Ecto neural progenitor cell (in vitro differentiated cells): ENCODE data around the gene CDPF1.
"Not testable (repeated sequence)": the region's sequence is repeated elsewhere in the genome, so short reads cannot be mapped to it uniquely, and the experiment has no call there.

Experiments
- DNase-seq: peaks from one replicate; pipeline ENCODE4 v3.0.0-alpha.2; 2018; ENCODE audit warnings: low spot score

Gene CDPF1

GRCh38 chr22:46224898-46225290 lies 25.2 kb downstream of the CDPF1 start:
- no peak for DNase-seq

- DNase-seq = no peak
These were observed 25.8 kb downstream of the CDPF1 start for GRCh38 chr22:46224044-46224897.

GRCh38 chr22:46220921-46221320 lies 29.2 kb downstream of the CDPF1 start:
- no peak for DNase-seq

- DNase-seq = no peak
These were observed 30.5 kb downstream of the CDPF1 start for GRCh38 chr22:46219636-46220035.

DNA sequence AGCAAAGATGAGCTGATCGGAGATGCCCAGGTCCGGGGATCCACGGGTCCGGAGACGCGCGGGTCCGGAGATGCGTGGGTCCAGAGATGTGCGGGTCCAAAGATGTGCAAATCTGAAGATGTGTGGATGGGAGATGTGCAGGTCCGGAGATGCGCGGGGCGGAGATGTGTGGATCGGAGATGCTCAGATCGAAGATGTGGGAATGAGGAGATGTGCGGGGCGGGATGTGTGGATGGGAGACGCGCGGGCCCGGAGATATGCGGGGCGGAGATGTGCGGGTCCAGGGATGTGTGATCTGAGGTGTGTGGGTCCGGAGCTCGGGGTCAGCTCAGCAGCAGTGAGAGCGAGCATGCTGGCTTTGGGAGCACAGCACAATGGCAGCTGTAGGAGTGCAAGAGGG lies 35.5 kb downstream of the CDPF1 start:
- DNase-seq = no peak

GRCh38 chr22:46214149-46214548 lies 35.9 kb downstream of the CDPF1 start:
- no peak for DNase-seq

GRCh38 chr22:46213052-46213451 lies 37.0 kb downstream of the CDPF1 start:
- no peak for DNase-seq

GRCh38 chr22:46212195-46212594 lies 37.9 kb downstream of the CDPF1 start:
- DNase-seq = no peak

DNA sequence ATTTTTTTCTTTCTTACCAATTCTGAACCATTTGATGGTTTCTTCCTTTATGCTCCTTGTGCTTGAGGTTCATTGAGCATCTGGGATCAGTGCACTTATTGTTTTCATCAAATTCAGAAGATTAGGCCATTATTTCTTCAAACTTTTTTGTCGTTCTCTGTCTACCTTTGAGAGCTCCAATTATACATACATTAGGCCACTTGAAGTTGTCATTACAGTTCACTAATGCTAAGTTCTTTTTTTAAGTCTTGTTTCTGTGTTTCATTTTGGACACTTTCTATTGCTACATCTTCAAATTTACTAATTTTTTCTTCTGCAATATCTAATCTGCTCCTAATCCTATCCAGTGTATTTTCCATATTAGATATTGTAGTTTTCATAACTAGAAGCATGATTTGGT lies 40.8 kb downstream of the CDPF1 start:
- no peak for DNase-seq

DNA sequence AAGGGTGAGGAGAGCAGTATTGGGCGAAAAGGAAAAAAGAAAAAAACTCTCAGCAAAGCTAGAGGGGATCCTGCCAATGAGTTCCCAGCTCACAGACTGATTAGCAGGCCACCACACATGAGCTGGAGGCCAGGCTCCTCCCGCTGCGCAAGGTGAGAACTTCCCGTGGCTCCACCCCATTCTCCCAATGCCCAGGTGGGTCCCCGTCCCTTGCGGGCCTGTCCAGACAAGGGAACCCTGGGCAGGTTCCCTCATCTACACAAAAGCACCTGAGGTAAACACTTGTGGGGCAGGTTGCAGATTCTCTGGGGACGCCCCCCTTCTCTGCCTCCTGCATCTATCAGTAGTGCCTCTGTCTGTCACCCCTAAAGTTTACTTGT lies 46.5 kb downstream of the CDPF1 start:
- DNase-seq = no peak

DNA sequence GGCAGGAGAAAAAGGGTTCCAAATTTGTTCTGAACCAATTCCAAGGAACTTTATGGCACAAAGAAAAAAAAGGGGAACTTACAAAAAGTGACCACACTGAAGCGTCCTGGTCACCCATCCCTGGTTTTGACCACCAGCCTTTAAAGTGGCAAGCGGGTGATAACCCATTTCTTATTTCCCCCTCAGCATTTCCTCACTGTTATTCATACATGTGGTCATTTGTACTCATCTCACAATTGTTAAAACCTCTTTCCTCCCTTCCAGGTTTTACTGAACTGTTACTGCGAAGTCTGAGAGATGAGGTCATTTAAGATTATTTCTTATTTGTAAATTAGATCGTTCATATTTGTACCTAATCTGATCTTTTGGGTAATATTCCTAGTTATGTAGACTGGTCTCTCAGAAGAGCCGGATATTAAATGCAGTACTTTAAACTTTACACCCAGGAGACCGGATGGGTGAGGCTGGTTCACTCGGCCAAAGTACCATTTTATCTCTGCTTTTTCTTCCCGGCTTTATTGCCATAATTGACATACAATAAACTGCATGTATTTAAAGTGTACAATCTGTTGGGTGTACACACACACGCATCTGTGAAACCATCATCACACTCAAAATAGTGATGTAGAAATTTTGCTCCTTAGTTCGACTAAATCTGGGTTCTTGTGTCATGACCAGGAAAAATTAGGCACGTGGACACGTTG lies 47.0 kb downstream of the CDPF1 start:
- DNase-seq = no peak

- no peak for DNase-seq
These were observed 48.9 kb downstream of the CDPF1 start for GRCh38 chr22:46201059-46201757.

GRCh38 chr22:46198806-46199205 lies 51.3 kb downstream of the CDPF1 start:
- not testable (repeated sequence) for DNase-seq

DNA sequence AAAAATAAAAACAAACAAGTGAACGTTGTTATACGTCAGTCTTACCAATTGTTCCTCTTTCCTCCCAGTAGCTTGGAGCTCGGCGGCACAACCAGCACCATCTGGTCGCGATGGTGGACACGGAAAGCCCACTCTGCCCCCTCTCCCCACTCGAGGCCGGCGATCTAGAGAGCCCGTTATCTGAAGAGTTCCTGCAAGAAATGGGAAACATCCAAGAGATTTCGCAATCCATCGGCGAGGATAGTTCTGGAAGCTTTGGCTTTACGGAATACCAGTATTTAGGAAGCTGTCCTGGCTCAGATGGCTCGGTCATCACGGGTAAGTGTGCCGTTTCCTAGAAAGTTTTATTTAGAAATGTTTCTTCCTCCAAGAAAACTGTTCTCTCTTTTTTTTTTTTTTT lies 51.8 kb downstream of the CDPF1 start:
- DNase-seq = no peak

DNA sequence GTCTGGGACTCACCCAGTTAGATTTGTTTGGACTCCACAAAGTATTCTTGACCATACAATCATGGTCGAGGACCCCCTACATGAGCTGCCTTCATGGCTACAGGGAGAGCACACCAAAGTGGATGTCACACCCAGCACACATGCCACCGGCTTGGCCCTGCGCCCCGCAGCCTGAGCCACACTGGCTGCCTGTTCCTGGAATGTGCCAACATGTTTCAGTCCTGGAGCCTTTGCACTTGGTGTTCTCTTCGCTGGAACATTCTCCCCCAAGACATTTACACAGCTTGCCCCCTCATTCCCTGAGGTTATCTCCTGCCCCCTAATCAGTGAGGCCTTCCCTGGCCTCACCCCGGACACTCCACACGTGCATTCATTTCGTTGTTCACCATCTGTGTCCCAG lies 53.8 kb downstream of the CDPF1 start:
- no peak for DNase-seq

- no peak for DNase-seq
These were observed 54.5 kb downstream of the CDPF1 start for GRCh38 chr22:46195487-46196165.
